A673 (cell line): ENCODE data around the gene CWC27. TPM values are rescaled to one million over a fixed set of nuclear protein-coding genes. Genes with fewer than 3 reads are reported as not detected.

Source experiments
- BruUV-seq: library from RNA; stranded (reverse); fragments of 400-500 nt; replicated peaks from 2 replicates; lab custom pipeline; 2021; lab: Mats Ljungman, UMichigan
- CTCF ChIA-PET: fragments of 300-600 bp; sonication (Branson Sonifier 250); formaldehyde crosslinking; loops from one replicate; lab custom pipeline; 2022; ENCODE audit warnings: antibody characterized with exemption; lab: Charles Lee
- POLR2A ChIA-PET: fragments of 300-600 bp; sonication (Branson Sonifier 250); formaldehyde crosslinking; loops from one replicate; lab custom pipeline; 2022; ENCODE audit warnings: antibody characterized with exemption; ENCODE audit not compliant: low non-redundant PET; lab: Charles Lee
- DNase-seq: peaks from one replicate; pipeline ENCODE4 v3.0.0-alpha.2; 2015; ENCODE audit warnings: low spot score
- H3K27ac ChIP-seq: fragments of 200-600 bp; sonication (generic); 2 replicates; pipeline ENCODE4 v1.5.1; 2016; ENCODE audit warnings: mixed run types, low read depth, mild to moderate bottlenecking, mixed read lengths, antibody characterized with exemption, low read length; ENCODE audit not compliant: poor library complexity, severe bottlenecking
- H3K27me3 ChIP-seq: fragments of 200-600 bp; sonication (generic); replicated peaks from 2 replicates; pipeline ENCODE4 v1.6.1; 2017; ENCODE audit warnings: mixed run types, low read depth, mild to moderate bottlenecking, mixed read lengths, antibody characterized with exemption, low read length; ENCODE audit not compliant: insufficient read depth, poor library complexity
- H3K36me3 ChIP-seq: fragments of 200-600 bp; sonication (generic); 2 replicates; pipeline ENCODE4 v1.6.1; 2016; ENCODE audit warnings: mixed run types, mild to moderate bottlenecking, mixed read lengths, antibody characterized with exemption, low read length; ENCODE audit not compliant: insufficient read depth, poor library complexity, severe bottlenecking
- H3K4me1 ChIP-seq: fragments of 200-600 bp; sonication (generic); 2 replicates; pipeline ENCODE4 v1.6.1; 2017; ENCODE audit warnings: mixed run types, mild to moderate bottlenecking, mixed read lengths, antibody characterized with exemption, low read length; ENCODE audit not compliant: insufficient read depth, poor library complexity, severe bottlenecking
- H3K4me3 ChIP-seq: fragments of 200-600 bp; sonication (generic); 2 replicates; pipeline ENCODE4 v1.5.1; 2016; ENCODE audit warnings: low read depth, mixed run types, mild to moderate bottlenecking, mixed read lengths, low read length; ENCODE audit not compliant: poor library complexity, severe bottlenecking
- H3K9me3 ChIP-seq: fragments of 200-600 bp; sonication (generic); 2 replicates; pipeline ENCODE4 v1.6.1; 2016; ENCODE audit warnings: mixed run types, low read depth, mild to moderate bottlenecking, mixed read lengths, antibody characterized with exemption, low read length; ENCODE audit not compliant: poor library complexity, severe bottlenecking
- EZH2 ChIP-seq: fragments of 200-600 bp; sonication (generic); IDR thresholded peaks from 2 replicates; pipeline ENCODE4 v1.6.1; 2017; ENCODE audit warnings: borderline replicate concordance, low read depth, mild to moderate bottlenecking, mixed read lengths, antibody characterized with exemption, low read length; ENCODE audit not compliant: poor library complexity, severe bottlenecking
- intact Hi-C: fragments of 100-400 bp; cut with micrococcal nuclease; formaldehyde crosslinking; loops from one replicate; pipeline ENCODE4 v1.10.0; 2022; ENCODE audit not compliant: unreplicated experiment
- total RNA-seq: library from RNA; stranded (reverse); gene quantifications from 2 replicates; pipeline ENCODE4 v1.2.3, GENCODE V29; 2021
- TF ChIP-seq, protein P1 (sequence below): fragments of 300-800, 200-600 bp; sonication (generic); conservative IDR thresholded peaks from 2 replicates; pipeline ENCODE4 v1.5.1; 2017; ENCODE audit warnings: low read depth, mild to moderate bottlenecking, antibody characterized with exemption, low read length, moderate library complexity, mixed read lengths

CWC27 gene
- total RNA-seq, 1 experiment from 2014 or later: 38.0 TPM

DNA sequence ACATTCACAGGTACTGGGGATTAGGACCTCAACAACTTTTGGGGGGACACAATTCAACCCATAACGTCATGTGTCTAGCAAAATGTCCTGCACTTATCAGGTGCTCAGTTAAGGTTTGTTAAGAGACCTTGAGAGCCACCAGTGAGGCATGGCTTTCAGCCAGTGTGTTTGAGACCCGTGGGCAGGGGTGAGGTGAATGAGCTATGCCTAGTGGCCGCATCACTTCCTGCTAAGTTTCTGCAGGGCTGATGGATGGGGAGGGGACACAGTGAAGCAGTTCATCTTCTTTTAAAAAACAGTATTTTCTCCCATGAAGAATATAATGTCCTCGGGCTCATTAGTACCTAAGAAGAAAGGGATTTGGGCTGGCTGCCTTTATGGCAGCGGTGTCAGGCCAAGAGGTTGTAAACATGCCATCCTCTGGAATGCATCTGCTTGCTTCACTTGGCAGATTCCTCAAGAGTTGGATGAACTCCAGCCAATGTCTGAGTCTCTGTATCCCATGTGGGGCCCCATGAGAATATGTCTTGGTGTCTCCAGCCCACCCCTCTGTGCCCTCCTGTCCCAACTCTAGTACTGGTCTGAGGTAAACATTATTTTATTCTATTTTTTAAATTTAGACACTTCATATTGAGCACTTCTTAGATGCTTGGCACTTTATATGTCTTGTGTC is 282.2 kb downstream of the CWC27 start:
- Histone ChIP-seq H3K4me1 (peaks cover 4% of the 10 kb centered on the region), H3K36me3 (no peaks in the 10 kb centered on the region), H3K27me3 (no peaks in the 10 kb centered on the region), H3K4me3 (no peak overlapping the region), H3K9me3 (no peaks in the 10 kb centered on the region), H3K27ac (no peak overlapping the region)
- intact Hi-C loops: no loop called here
- POLR2A ChIA-PET: no interaction called here
- CTCF ChIA-PET: no interaction called here
- DNase-seq: peak; percentile 21
- no TSS peak for BruUV-seq
- no peak for TF ChIP-seq EZH2
- TF ChIP-seq, protein P1, sequence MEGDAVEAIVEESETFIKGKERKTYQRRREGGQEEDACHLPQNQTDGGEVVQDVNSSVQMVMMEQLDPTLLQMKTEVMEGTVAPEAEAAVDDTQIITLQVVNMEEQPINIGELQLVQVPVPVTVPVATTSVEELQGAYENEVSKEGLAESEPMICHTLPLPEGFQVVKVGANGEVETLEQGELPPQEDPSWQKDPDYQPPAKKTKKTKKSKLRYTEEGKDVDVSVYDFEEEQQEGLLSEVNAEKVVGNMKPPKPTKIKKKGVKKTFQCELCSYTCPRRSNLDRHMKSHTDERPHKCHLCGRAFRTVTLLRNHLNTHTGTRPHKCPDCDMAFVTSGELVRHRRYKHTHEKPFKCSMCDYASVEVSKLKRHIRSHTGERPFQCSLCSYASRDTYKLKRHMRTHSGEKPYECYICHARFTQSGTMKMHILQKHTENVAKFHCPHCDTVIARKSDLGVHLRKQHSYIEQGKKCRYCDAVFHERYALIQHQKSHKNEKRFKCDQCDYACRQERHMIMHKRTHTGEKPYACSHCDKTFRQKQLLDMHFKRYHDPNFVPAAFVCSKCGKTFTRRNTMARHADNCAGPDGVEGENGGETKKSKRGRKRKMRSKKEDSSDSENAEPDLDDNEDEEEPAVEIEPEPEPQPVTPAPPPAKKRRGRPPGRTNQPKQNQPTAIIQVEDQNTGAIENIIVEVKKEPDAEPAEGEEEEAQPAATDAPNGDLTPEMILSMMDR: no peak

DNA sequence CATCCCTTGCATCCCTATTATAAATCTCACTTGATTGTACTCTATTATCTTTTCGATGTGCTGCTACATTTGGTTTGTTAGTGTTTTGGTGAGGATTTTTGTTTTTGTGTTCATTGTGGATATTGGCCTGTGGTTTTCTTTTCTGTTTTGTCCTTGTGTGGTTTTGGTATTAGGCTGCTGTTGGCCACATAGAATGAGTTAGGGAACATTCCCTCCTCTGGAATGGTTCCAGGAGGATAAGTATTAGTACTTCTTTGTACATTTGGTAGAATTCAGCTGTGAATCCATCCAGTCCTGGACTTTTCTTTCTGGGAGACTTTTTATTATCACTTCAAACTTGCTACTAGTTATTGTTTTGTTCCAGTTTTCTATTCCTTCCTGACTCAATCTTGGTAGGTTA is 287.2 kb downstream of the CWC27 start:
- TF ChIP-seq EZH2: no peak
- TF ChIP-seq, protein P1: no peak
- no peak overlapping the region for H3K27ac ChIP-seq
- H3K36me3 ChIP-seq: no peaks in the 10 kb centered on the region
- no peak overlapping the region for H3K4me3 ChIP-seq
- H3K9me3 ChIP-seq: no peaks in the 10 kb centered on the region
- no peaks in the 10 kb centered on the region for H3K27me3 ChIP-seq
- DNase-seq: no peak
- BruUV-seq: no TSS peak
- ChIA-PET POLR2A (no interaction called here), CTCF (no interaction called here)
- intact Hi-C loops: no loop called here
- peaks cover 4% of the 10 kb centered on the region for H3K4me1 ChIP-seq

DNA sequence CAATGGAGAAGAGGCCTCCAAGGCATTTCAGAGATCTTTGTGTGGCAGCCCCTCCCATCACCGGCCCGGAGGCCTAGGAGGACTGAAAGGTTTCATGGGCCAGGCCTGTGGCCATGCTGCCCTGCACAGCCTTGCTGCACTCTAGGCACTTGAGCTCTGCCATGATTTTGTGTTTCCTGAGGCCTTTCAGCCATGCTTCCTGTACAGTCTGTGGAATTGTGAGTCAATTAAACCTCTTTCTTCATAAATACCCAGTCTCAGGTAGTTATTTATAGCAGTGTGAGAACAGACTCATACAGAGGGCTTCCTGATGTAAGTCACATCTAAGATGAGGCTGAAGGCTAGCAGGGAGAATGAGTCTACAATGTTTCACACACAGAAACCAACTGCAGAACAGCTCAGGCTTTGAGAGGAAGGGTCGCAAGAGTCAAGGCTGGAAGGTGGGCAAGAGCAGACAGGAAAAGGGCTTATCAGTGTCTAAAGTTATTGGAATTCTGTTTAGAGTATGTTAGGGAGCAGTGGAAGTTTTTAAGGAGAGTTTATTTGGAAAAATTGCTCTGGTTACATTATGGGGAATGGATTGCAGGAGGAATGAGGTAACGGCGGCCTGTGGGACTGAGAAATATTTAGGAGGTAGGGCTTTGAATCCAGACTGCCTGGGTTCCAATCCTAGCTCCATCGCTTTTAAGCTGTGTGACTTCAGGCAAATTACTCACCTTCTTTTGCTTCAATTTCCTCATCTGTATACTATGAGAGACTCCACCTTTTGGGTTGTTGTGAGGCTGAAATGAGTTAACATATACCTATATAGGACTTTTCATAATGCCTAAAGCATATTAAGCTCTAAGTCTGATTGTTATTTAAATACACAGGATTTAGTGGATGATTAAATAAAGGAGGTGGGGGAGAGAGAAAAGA is 291.2 kb downstream of the CWC27 start:
- intact Hi-C loops: no loop called here
- CTCF ChIA-PET: no interaction called here
- no TSS peak for BruUV-seq
- Histone ChIP-seq H3K27me3 (no peaks in the 10 kb centered on the region), H3K4me1 (peaks cover 13% of the 10 kb centered on the region), H3K27ac (no peak overlapping the region), H3K9me3 (no peaks in the 10 kb centered on the region), H3K36me3 (no peaks in the 10 kb centered on the region), H3K4me3 (no peak overlapping the region)
- no peak for DNase-seq
- TF ChIP-seq, protein P1: no peak
- no peak for TF ChIP-seq EZH2
- POLR2A ChIA-PET: no interaction called here
